ENCODE results near the gene PYCR2. TPM values are rescaled to one million over a fixed set of nuclear protein-coding genes. Genes with fewer than 3 reads are reported as not detected.

Gene PYCR2
- polyA plus RNA-seq, 1 donor from 2014 or later = 51.5 TPM

DNA sequence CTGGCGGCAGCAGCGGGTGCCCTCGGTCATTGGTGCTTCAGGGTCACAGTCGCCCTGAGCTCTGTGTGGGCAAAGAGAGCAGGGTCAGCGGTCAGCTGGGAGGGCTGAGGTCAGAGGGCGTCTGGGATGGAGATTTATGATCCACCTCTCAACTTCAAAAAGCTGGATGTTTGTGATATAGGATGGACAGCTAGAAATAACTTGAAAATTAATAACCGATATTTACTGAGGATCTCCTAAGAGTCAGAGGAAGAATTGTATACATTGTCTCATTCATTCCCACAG is 37.1 kb downstream of the PYCR2 start:
- no peak overlapping the region for H2AFZ ChIP-seq (ENCODE audit: low read depth, low read length)
- H3K4me3 ChIP-seq (ENCODE audit: low read length) = no peak overlapping the region
- H3F3A ChIP-seq (ENCODE audit: insufficient read depth, low read length, poor library complexity, severe bottlenecking) = no peaks in the 10 kb centered on the region
- H3K9ac ChIP-seq (ENCODE audit: low read length) = no peak overlapping the region
- no peak for TF ChIP-seq POLR2AphosphoS5 (IDR thresholded peaks at IDR 0.05)
- no peak for TF ChIP-seq RAD21 (conservative IDR thresholded peaks at IDR 0.05)
- TF ChIP-seq SMC3 (conservative IDR thresholded peaks at IDR 0.05; ENCODE audit: poor library complexity) = no peak
- TF ChIP-seq MXI1 (conservative IDR thresholded peaks at IDR 0.05; ENCODE audit: poor library complexity, severe bottlenecking) = no peak
- no peak for TF ChIP-seq EP300 (conservative IDR thresholded peaks at IDR 0.05; ENCODE audit: poor library complexity, severe bottlenecking)
- TF ChIP-seq TAF1 (IDR thresholded peaks at IDR 0.05; ENCODE audit: low read depth) = no peak
- no peak for TF ChIP-seq EZH2 (IDR thresholded peaks at IDR 0.05; ENCODE audit: borderline replicate concordance, insufficient read depth, low read length, poor library complexity, severe bottlenecking)
- TF ChIP-seq, protein P1, sequence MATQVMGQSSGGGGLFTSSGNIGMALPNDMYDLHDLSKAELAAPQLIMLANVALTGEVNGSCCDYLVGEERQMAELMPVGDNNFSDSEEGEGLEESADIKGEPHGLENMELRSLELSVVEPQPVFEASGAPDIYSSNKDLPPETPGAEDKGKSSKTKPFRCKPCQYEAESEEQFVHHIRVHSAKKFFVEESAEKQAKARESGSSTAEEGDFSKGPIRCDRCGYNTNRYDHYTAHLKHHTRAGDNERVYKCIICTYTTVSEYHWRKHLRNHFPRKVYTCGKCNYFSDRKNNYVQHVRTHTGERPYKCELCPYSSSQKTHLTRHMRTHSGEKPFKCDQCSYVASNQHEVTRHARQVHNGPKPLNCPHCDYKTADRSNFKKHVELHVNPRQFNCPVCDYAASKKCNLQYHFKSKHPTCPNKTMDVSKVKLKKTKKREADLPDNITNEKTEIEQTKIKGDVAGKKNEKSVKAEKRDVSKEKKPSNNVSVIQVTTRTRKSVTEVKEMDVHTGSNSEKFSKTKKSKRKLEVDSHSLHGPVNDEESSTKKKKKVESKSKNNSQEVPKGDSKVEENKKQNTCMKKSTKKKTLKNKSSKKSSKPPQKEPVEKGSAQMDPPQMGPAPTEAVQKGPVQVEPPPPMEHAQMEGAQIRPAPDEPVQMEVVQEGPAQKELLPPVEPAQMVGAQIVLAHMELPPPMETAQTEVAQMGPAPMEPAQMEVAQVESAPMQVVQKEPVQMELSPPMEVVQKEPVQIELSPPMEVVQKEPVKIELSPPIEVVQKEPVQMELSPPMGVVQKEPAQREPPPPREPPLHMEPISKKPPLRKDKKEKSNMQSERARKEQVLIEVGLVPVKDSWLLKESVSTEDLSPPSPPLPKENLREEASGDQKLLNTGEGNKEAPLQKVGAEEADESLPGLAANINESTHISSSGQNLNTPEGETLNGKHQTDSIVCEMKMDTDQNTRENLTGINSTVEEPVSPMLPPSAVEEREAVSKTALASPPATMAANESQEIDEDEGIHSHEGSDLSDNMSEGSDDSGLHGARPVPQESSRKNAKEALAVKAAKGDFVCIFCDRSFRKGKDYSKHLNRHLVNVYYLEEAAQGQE (IDR thresholded peaks at IDR 0.05; ENCODE audit: borderline replicate concordance) = no peak
- TF ChIP-seq, protein P2, sequence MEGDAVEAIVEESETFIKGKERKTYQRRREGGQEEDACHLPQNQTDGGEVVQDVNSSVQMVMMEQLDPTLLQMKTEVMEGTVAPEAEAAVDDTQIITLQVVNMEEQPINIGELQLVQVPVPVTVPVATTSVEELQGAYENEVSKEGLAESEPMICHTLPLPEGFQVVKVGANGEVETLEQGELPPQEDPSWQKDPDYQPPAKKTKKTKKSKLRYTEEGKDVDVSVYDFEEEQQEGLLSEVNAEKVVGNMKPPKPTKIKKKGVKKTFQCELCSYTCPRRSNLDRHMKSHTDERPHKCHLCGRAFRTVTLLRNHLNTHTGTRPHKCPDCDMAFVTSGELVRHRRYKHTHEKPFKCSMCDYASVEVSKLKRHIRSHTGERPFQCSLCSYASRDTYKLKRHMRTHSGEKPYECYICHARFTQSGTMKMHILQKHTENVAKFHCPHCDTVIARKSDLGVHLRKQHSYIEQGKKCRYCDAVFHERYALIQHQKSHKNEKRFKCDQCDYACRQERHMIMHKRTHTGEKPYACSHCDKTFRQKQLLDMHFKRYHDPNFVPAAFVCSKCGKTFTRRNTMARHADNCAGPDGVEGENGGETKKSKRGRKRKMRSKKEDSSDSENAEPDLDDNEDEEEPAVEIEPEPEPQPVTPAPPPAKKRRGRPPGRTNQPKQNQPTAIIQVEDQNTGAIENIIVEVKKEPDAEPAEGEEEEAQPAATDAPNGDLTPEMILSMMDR (IDR thresholded peaks at IDR 0.05; ENCODE audit: poor library complexity, severe bottlenecking) = no peak
- H3K27me3 ChIP-seq (ENCODE audit: insufficient read depth, low read depth, low read length) = peaks cover 21% of the 10 kb centered on the region
- no peak overlapping the region for H3K4me2 ChIP-seq (ENCODE audit: low read length)
- no peaks in the 10 kb centered on the region for H4K20me1 ChIP-seq (ENCODE audit: insufficient read depth)
- no peaks in the 10 kb centered on the region for H3K9me2 ChIP-seq (ENCODE audit: insufficient read depth, low read length)
- no peak overlapping the region for H3K27ac ChIP-seq (ENCODE audit: low read length)
- H3K79me2 ChIP-seq (replicated peaks; ENCODE audit: insufficient read depth, low read length) = no peaks in the 10 kb centered on the region
- no peaks in the 10 kb centered on the region for H3K36me3 ChIP-seq (ENCODE audit: insufficient read depth, low read length)
- no peaks in the 10 kb centered on the region for H3K9me3 ChIP-seq (ENCODE audit: low read length)

DNA sequence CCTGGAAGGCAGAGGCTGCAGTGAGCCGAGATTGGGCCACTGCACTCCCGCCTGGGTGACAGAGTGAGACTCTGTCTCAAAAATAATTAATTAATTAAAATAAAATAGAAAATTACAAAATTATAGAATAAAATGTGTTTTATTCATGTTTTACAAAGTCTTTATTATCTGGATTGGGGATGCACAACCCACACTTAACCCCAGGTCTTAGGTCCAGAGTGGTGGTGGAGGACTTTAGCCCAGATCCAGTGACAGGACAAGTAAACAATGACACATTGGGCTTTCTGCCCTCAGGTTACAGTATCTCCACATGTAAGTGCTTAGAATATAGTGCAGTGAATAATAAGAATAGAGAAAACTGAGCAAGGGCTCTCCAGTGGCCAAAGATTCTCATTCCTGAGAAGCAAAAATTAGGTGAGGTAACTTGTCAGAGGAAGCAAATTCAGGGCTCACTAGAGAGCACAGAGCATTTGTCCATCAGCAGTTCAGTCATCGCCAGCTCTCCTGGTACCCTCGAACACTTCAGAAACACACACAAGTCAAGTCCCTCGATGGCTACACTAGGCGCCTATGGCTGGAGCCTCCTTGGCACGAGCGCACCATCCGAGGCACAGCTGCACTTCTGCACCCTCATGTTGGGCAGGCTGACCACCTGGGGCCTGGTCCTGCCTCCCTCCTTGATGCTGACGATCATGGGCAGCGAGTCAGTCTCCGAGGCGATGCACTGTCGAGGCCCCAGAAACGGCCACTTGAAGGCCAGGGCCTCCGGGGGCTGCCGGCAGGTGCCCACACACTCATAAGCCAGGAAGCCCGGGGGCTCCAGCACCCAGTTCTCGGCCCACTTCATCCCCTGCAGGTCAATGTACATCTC is 37.7 kb downstream of the PYCR2 start:
- no peaks in the 10 kb centered on the region for H4K20me1 ChIP-seq (ENCODE audit: insufficient read depth)
- H3K36me3 ChIP-seq (ENCODE audit: insufficient read depth, low read length) = no peaks in the 10 kb centered on the region
- no peak overlapping the region for H3K4me2 ChIP-seq (ENCODE audit: low read length)
- peaks cover 27% of the 10 kb centered on the region for H3K27me3 ChIP-seq (ENCODE audit: insufficient read depth, low read depth, low read length)
- no peaks in the 10 kb centered on the region for H3F3A ChIP-seq (ENCODE audit: insufficient read depth, low read length, poor library complexity, severe bottlenecking)
- H3K9ac ChIP-seq (ENCODE audit: low read length) = no peak overlapping the region
- no peaks in the 10 kb centered on the region for H3K79me2 ChIP-seq (replicated peaks; ENCODE audit: insufficient read depth, low read length)
- no peak overlapping the region for H3K27ac ChIP-seq (ENCODE audit: low read length)
- H2AFZ ChIP-seq (ENCODE audit: low read depth, low read length) = no peak overlapping the region
- H3K9me2 ChIP-seq (ENCODE audit: insufficient read depth, low read length) = no peaks in the 10 kb centered on the region
- H3K9me3 ChIP-seq (ENCODE audit: low read length) = no peaks in the 10 kb centered on the region
- H3K4me3 ChIP-seq (ENCODE audit: low read length) = no peak overlapping the region
- TF ChIP-seq, protein P1 (IDR thresholded peaks at IDR 0.05; ENCODE audit: borderline replicate concordance) = no peak
- TF ChIP-seq MXI1 (conservative IDR thresholded peaks at IDR 0.05; ENCODE audit: poor library complexity, severe bottlenecking) (no peak), POLR2AphosphoS5 (IDR thresholded peaks at IDR 0.05) (no peak), RAD21 (conservative IDR thresholded peaks at IDR 0.05) (no peak), SMC3 (conservative IDR thresholded peaks at IDR 0.05; ENCODE audit: poor library complexity) (no peak), EP300 (conservative IDR thresholded peaks at IDR 0.05; ENCODE audit: poor library complexity, severe bottlenecking) (no peak), EZH2 (IDR thresholded peaks at IDR 0.05; ENCODE audit: borderline replicate concordance, insufficient read depth, low read length, poor library complexity, severe bottlenecking) (no peak), TAF1 (IDR thresholded peaks at IDR 0.05; ENCODE audit: low read depth) (no peak)
- TF ChIP-seq, protein P2 (IDR thresholded peaks at IDR 0.05; ENCODE audit: poor library complexity, severe bottlenecking) = no peak

Measured in neural cell (in vitro differentiated cells).